CD4-positive, alpha-beta T cell treated with Interleukin-6 for 4 hours (primary cell): ENCODE data around the gene CBFA2T2.
"Not testable (repeated sequence)": the region's sequence is repeated elsewhere in the genome, so short reads cannot be mapped to it uniquely, and the experiment has no call there.

Experiments used
- DNase-seq: peaks from one replicate; pipeline ENCODE4 v3.0.0-alpha.2; 2020; ENCODE audit warnings: mixed read lengths

CBFA2T2 gene

DNA sequence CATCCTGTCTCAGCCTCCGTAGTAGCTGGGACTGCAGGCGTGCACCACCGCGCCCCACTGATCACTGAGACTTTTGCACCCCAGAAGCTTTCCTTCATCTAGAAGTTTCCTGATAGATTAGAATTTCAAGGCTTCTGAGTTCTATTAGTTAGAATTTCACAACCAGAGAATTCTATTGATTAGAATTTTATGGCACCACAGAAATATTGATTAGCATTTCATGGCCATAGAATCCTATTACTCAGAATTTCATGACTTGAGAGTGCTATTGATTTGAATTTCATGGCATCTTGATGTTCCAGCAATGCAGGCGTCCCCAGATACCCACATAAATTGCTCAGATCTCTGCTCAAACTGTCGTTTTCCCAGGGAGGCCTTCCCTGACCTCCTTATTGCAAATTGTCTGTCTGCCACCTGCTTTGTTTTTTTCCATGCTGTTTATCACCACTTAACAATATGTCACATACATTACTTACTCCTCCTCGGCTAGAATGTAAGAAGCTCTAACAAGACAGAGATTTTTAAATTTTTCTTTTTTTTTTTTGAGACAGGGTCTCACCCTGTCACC is 16.9 kb upstream of the CBFA2T2 start:
- DNase-seq, result no peak

- no peak for DNase-seq
These were observed 15.6 kb upstream of the CBFA2T2 start for GRCh38 chr20:33474097-33474873.

DNA sequence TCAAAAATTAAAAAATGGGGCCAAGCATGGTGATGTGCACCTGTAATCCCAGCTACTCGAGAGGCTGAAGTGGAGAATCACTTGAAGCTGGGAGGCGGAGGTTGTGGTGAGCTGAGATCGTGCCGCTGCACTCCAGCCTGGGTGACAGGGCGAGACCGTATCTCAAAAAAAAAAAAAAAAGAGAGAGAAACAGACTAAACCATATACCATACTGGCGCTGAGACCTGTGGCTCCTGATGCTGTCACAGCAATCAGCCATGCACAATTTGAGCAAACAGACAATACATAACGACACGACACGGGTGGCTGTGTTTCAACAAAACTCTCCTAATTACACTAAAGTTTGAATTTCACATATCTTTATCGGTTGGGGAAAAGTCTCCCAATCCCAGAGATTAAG is 14.9 kb upstream of the CBFA2T2 start:
- DNase-seq, result no peak

DNA sequence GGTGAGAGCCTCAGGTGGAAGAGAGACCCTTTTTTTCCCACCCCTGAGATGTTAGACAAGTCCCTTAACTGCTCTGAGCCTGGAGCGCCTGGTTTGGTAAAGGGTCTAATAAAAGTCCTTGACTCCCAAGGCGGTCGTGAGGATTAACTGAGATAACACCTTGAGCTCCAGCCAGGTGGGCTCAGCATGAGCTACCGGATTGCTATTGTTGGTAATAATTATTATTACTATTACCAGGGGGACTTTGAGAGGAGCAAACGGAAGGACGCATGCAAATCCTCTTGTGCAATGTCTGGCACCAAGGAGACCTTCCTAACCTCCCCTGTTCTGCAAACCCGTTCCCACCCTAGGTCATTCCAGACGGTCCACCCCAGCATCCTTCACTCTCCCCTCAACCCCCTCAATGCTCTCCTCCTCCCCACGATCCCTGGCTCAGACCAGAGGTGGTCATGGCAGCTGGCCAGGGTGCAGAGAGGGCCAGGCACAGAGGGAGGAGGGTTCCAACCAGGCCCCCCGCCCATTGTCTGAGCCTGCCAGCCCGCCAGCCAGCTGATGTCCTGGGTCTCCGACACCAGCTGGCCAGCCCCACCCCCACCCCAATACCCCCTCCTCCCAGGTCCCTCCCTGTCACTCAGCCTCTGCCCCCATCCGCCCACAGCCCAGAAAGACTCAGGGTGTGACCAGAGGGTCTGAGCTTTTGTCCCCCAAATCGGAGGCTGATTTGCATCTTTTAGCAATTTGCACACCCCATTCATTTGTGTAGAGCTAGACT is 14.3 kb upstream of the CBFA2T2 start:
- no peak for DNase-seq

GRCh38 chr20:33477386-33478234 is 12.3 kb upstream of the CBFA2T2 start:
- no peak for DNase-seq

- no peak for DNase-seq
These were observed 9.8 kb upstream of the CBFA2T2 start for GRCh38 chr20:33480048-33480447.

GRCh38 chr20:33481431-33481941 is 8.4 kb upstream of the CBFA2T2 start:
- DNase-seq, result no peak

- DNase-seq, result no peak
These were observed 7.3 kb upstream of the CBFA2T2 start for GRCh38 chr20:33482581-33482980.

DNA sequence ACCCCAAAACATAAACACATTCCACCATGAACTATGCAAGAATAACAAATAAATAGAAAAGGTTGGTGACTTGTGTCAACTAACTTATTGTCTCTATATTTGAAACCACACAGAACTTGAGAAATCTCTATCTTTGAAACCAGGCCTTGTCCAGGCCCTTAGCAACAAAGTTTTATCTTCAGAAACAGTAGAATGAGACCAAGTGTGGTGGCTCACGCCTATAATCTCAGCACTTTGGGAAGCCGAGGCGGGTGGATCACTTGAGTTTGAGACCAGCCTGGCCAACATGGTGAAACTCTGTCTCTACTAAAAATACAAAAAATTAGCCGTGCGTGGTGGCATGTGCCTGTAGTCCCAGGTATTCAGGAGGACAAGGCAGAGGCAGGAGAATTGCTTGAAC is 6.7 kb upstream of the CBFA2T2 start:
- not testable (repeated sequence) for DNase-seq

DNA sequence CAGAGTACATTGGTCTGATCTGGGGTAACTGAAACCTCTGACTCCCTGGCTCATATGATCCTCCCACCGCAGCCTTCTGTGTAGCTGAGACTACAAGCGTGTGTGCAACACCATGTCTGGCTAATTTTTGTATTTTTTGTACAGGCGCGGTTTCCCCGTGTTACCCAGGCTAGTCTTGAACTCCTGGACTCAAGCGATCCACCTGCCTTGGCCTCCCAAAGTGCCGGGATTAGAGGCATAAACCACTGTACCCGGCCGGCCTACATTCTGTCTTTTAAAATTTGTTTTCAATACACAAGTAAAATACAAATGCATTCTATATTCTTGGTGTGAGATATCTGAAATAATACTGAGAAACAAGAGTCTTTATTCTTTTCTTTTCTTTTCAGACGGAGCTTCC is 1.7 kb upstream of the CBFA2T2 start:
- DNase-seq, result no peak

GRCh38 chr20:33488661-33489494 is 1.0 kb upstream of the CBFA2T2 start:
- not testable (repeated sequence) for DNase-seq

- DNase-seq, result peak; percentile 99
These were observed 337 bp upstream of the CBFA2T2 start for GRCh38 chr20:33489495-33490022.

- DNase-seq, result no peak
These were observed 1.2 kb downstream of the CBFA2T2 start for GRCh38 chr20:33490934-33491656.

DNA sequence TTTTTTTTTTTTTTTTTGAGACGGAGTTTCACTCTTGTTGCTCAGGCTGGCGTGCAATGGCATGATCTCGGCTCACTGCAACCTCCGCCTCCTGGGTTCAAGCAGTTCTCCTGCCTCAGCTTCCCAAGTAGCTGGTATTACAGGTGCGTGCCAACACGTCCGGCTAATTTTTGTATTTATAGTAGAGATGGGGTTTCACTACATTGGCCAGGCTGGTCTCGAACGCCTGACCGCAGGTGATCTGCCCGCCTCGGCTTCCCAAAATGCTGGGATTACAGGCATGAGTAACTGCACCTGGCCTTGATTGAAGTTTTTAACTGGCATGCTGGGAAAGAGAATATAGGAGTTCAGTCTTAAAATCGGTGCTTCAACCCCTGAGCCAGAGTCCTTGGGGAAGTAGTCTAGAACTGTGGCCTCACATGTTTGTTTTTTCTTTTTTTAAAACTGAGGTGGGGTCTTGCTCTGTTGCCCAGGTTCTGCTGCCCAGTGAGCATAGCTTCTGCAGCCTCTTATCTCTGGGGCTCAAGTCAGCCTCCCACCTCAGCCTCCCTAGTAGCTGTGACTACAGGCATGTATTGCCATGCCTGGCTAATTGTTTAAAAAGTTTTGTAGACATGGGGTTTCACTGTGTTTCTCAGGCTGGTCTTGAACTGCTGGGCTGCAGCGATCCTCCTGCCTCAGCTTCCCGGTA is 3.3 kb downstream of the CBFA2T2 start:
- no peak for DNase-seq

GRCh38 chr20:33496776-33497175 is 6.9 kb downstream of the CBFA2T2 start:
- DNase-seq, result not testable (repeated sequence)

- DNase-seq, result no peak
These were observed 9.5 kb downstream of the CBFA2T2 start for GRCh38 chr20:33499355-33499754.

DNA sequence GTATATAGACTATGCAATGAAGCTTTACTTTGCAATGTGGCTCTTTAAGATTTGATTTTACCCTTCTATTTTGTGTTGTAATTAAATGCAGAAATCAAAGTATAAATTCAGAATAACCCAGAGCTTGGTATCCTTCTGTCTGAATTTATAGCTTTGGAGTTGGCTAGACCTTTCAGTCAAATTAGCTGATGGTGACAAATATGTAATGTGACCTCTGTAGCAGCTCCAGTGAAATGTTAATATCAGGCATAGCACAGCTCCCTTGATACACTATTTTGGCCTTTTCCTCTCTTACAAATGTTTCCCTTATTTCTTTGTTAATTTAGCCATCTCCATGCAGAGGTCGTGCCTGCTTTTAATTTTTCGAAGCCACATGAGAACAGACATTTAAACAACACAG is 11.1 kb downstream of the CBFA2T2 start:
- DNase-seq, result no peak

DNA sequence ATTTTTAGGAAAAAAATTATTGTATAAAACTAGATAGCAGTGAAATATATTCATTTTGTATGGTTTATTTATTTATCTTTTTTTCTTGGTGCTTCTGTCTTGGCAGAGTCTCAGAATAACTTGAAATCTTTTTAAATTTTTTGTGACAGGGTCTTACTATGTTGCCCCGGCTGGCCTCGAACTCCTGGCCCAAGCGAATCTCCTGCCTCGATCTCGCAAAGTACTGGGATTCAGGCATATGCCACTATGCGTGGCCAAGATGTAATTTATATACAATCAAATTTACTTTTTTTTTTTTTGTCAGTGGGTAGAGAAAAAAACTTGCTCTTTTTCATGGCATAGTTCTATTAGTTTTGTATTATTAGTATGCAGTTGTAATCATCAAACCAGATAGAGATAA is 13.7 kb downstream of the CBFA2T2 start:
- DNase-seq, result no peak

GRCh38 chr20:33506576-33506975 is 16.7 kb downstream of the CBFA2T2 start:
- DNase-seq, result no peak

DNA sequence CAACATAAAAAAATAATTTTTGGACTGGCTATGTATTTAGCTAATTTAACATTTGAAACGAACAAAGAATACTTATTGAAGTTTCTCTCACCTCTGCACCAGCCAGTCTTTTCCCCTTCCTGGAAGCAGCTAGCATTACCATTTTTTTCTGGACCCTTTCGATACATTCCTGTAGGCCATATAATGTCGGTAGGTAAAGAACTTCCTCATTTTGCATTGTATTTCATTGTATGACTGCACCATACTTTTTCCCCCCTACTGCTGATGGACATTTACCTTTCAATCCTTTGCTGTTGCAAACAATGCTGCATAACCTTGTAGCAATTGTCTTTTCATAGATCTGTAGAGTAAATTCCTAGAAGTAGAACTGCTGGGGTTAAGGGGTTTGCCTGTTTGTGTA is 17.6 kb downstream of the CBFA2T2 start:
- no peak for DNase-seq
